Measurements from ENCODE around the gene HOXB2.

HOXB2 gene

DNA sequence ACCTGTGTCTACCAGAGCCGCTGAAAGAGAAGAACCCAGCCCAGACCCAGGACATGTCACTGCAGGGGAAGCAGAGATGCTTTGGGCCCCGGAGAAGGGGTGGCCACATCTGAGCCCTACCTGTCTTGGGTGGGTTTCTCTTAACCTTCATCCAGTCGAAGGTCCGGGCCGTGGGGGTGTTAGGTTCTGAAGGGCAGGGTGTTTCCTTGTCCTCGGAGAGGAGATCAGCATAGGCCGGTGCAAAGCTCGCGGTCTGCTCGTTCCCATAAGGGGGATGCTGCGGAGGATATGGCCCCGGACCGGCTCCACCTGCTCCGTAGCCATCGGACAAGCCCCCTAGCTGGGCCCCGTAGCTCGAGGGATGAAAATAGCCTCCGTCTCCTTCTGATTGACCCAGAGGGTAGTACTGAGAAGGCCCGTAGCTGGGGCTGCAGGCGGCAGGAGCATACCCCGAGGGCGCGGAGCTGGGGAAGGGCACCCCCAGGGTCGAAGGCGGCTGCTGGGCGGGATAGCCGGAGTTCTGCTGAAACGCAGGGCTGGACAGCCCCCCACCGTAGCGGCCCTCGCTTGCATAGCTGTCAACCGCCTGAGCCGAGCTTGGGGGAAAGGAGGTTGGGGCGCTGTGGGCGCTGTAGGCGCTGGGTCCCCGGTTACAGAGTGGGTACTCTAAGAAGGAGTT lies 14.6 kb downstream of the HOXB2 start:
- DNase-seq (ENCODE audit: extremely low read depth, insufficient read length) = no peak
- TF ChIP-seq CTCF (IDR thresholded peaks at IDR 0.05; ENCODE audit: insufficient read depth, low read length, poor library complexity, severe bottlenecking) = no peak
- H3K27me3 ChIP-seq (replicated peaks; ENCODE audit: control insufficient read depth, insufficient read depth, low read length) = no peaks in the 10 kb centered on the region; the same call in 1 of the 2 replicates
- no peak overlapping the region for H3K4me3 ChIP-seq (replicated peaks; ENCODE audit: low read depth, low read length)
- H3K36me3 ChIP-seq (ENCODE audit: control insufficient read depth, insufficient read depth, low read length) = no peaks in the 10 kb centered on the region

- H3K27me3 ChIP-seq (replicated peaks; ENCODE audit: control insufficient read depth, insufficient read depth, low read length) = no peaks in the 10 kb centered on the region; the same call in 1 of the 2 replicates
- no peak for TF ChIP-seq CTCF (IDR thresholded peaks at IDR 0.05; ENCODE audit: insufficient read depth, low read length, poor library complexity, severe bottlenecking)
- DNase-seq (ENCODE audit: extremely low read depth, insufficient read length) = no peak
These were observed 15.3 kb downstream of the HOXB2 start for GRCh38 chr17:48529683-48530009.

GRCh38 chr17:48528936-48529682 lies 15.8 kb downstream of the HOXB2 start:
- Histone ChIP-seq H3K4me3 (replicated peaks; ENCODE audit: low read depth, low read length) (no peak overlapping the region), H3K36me3 (ENCODE audit: control insufficient read depth, insufficient read depth, low read length) (no peaks in the 10 kb centered on the region), H3K27me3 (replicated peaks; ENCODE audit: control insufficient read depth, insufficient read depth, low read length) (no peaks in the 10 kb centered on the region; the same call in 1 of the 2 replicates)
- DNase-seq (ENCODE audit: extremely low read depth, insufficient read length) = no peak
- no peak for TF ChIP-seq CTCF (IDR thresholded peaks at IDR 0.05; ENCODE audit: insufficient read depth, low read length, poor library complexity, severe bottlenecking)

More at GRCh38 chr17:48529683-48530009, 15.3 kb downstream of the HOXB2 start:
- Histone ChIP-seq H3K36me3 (ENCODE audit: control insufficient read depth, insufficient read depth, low read length) (no peaks in the 10 kb centered on the region), H3K4me3 (replicated peaks; ENCODE audit: low read depth, low read length) (no peak overlapping the region)

GRCh38 chr17:48528153-48528935 lies 16.6 kb downstream of the HOXB2 start:
- H3K4me3 ChIP-seq (replicated peaks; ENCODE audit: low read depth, low read length) = no peak overlapping the region
- H3K27me3 ChIP-seq (replicated peaks; ENCODE audit: control insufficient read depth, insufficient read depth, low read length) = no peaks in the 10 kb centered on the region; the same call in 1 of the 2 replicates
- H3K36me3 ChIP-seq (ENCODE audit: control insufficient read depth, insufficient read depth, low read length) = no peaks in the 10 kb centered on the region
- DNase-seq (ENCODE audit: extremely low read depth, insufficient read length) = no peak
- TF ChIP-seq CTCF (IDR thresholded peaks at IDR 0.05; ENCODE audit: insufficient read depth, low read length, poor library complexity, severe bottlenecking) = no peak

DNA sequence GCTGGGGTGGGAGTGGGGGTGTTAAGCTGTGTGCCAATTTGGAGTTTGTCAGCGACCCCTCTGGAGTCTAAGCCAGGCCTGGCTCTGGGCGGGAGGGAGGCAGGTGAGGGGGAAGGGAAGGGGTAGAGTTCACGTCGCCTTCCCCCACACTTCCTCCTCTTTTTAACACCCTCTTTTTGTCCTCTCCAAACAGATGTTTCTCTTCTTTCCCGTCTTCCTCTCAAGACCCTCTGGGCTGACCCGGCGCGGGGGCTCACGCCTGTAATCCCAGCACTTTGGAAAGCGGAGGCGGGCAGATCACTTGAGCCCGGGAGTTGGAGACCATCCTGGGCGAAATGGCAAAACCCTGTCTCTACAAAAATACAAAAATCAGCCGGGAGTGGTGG lies 17.4 kb downstream of the HOXB2 start:
- no peak overlapping the region for H3K4me3 ChIP-seq (replicated peaks; ENCODE audit: low read depth, low read length)
- H3K27me3 ChIP-seq (replicated peaks; ENCODE audit: control insufficient read depth, insufficient read depth, low read length) = no peaks in the 10 kb centered on the region; the same call in 1 of the 2 replicates
- DNase-seq (ENCODE audit: extremely low read depth, insufficient read length) = no peak
- H3K36me3 ChIP-seq (ENCODE audit: control insufficient read depth, insufficient read depth, low read length) = no peaks in the 10 kb centered on the region
- no peak for TF ChIP-seq CTCF (IDR thresholded peaks at IDR 0.05; ENCODE audit: insufficient read depth, low read length, poor library complexity, severe bottlenecking)

Measured in GM06990 (cell line).